ENCODE results near the gene ATP4B. TPM values are rescaled to one million over a fixed set of nuclear protein-coding genes. Genes with fewer than 3 reads are reported as not detected.
A peak's percentile ranks its signal among the peaks of the same experiment; 100 is the strongest.

The ATP4B gene
- total RNA-seq, 1 donor from 2014 or later = not detected

DNA sequence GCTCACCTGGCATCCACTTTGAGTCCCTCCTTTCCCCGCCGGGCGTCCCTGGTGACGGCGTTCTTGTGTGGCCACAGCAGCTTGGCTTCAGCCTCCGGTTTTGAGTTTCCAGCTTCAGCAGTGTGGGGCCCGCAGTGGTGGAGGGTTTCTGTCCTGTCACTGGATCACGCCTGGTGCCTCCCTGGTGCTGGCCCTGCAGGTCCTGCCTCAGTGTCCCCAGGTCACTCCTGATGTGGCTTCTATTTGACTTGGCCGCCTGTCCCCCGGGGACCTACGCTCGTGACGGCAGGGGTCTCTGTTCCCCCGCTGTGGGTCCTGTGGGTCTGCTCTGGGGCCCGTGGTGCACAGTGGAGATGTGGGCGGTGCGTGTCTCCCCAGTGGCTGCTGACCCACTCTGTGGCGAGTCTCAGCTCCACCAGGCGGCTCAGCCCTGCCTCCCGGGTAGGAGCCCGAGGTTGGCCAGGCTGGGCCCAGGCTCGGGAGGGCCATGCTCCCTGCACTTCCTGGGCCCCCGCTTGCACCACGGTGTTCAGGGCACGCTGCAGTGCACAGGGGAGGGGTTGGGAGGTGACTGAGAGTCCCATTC, 1.9 kb downstream of the ATP4B start:
- TF ChIP-seq EZH2phosphoT487 (IDR thresholded peaks at IDR 0.05) (no peak), EZH2 (IDR thresholded peaks at IDR 0.05) (no peak)
- TF ChIP-seq, protein P1, sequence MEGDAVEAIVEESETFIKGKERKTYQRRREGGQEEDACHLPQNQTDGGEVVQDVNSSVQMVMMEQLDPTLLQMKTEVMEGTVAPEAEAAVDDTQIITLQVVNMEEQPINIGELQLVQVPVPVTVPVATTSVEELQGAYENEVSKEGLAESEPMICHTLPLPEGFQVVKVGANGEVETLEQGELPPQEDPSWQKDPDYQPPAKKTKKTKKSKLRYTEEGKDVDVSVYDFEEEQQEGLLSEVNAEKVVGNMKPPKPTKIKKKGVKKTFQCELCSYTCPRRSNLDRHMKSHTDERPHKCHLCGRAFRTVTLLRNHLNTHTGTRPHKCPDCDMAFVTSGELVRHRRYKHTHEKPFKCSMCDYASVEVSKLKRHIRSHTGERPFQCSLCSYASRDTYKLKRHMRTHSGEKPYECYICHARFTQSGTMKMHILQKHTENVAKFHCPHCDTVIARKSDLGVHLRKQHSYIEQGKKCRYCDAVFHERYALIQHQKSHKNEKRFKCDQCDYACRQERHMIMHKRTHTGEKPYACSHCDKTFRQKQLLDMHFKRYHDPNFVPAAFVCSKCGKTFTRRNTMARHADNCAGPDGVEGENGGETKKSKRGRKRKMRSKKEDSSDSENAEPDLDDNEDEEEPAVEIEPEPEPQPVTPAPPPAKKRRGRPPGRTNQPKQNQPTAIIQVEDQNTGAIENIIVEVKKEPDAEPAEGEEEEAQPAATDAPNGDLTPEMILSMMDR (IDR thresholded peaks at IDR 0.05) = no peak
- no peaks in the 10 kb centered on the region for H3K36me3 ChIP-seq
- no peaks in the 10 kb centered on the region for H3K36me3 Mint-ChIP-seq
- H3K4me1 Mint-ChIP-seq = peaks cover 20% of the 10 kb centered on the region
- H3K4me1 ChIP-seq = no peaks in the 10 kb centered on the region
- no peak overlapping the region for H3K4me2 ChIP-seq
- no peaks in the 10 kb centered on the region for H3K27me3 ChIP-seq
- H3K9ac ChIP-seq = no peak overlapping the region
- H2AFZ ChIP-seq (replicated peaks) = no peak overlapping the region
- H3K9me3 ChIP-seq (ENCODE audit: low read depth) = peaks cover 4% of the 10 kb centered on the region
- H4K20me1 ChIP-seq (ENCODE audit: low read depth) = no peaks in the 10 kb centered on the region
- no peaks in the 10 kb centered on the region for H3F3A ChIP-seq (ENCODE audit: low read depth)
- H3K79me2 ChIP-seq (ENCODE audit: low read depth) = no peaks in the 10 kb centered on the region
- no peak for DNase-seq (ENCODE audit: low spot score)
- peaks cover 3% of the 10 kb centered on the region for H3K27me3 Mint-ChIP-seq (ENCODE audit: insufficient read depth, low read depth)
- no peak overlapping the region for H3K27ac Mint-ChIP-seq
- H3K4me3 ChIP-seq = no peak overlapping the region
- H3K9me3 Mint-ChIP-seq = no peaks in the 10 kb centered on the region
- H3K4me3 Mint-ChIP-seq = no peak overlapping the region
- H3K27ac ChIP-seq = no peak overlapping the region

DNA sequence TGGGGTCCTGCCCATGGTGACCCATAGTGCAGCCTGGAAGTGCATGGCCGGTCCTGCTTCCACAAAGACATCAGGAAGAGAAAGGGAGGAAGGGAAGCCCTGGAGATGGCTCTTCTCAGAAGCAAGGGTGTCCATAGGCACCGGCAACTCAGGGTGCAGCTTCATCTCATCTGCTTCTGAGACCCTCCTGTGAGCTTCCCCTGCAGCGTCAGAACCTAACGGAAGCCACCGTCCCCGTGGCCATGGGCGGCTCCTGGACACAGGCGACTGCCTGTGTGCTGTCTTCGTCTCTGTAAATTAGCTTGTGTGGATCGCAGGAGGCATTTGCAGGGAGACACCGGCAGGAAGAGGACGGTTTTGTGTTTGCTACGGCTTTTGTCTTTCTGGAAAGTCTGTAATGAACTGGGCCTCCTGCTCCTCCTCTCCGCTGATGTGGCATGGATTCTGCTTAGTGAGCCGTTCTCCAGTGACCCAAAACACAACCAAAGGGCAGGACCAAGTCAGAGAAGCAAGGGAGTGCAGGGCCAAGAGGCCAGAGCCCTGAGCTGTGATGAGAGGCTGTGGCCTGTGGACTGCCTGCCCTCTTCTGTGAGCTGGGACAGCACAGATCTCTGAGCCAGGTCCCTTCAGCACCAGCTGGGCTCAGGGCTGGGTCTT, 2.5 kb downstream of the ATP4B start:
- no peaks in the 10 kb centered on the region for H3K4me1 ChIP-seq
- no peak overlapping the region for H2AFZ ChIP-seq (replicated peaks)
- no peaks in the 10 kb centered on the region for H4K20me1 ChIP-seq (ENCODE audit: low read depth)
- H3F3A ChIP-seq (ENCODE audit: low read depth) = no peaks in the 10 kb centered on the region
- H3K4me2 ChIP-seq = no peak overlapping the region
- no peaks in the 10 kb centered on the region for H3K9me3 Mint-ChIP-seq
- no peaks in the 10 kb centered on the region for H3K79me2 ChIP-seq (ENCODE audit: low read depth)
- peak overlapping the region; percentile 50 for H3K27ac Mint-ChIP-seq
- no peak for TF ChIP-seq EZH2phosphoT487 (IDR thresholded peaks at IDR 0.05)
- no peak for TF ChIP-seq EZH2 (IDR thresholded peaks at IDR 0.05)
- TF ChIP-seq, protein P1 (IDR thresholded peaks at IDR 0.05) = no peak
- H3K4me3 Mint-ChIP-seq = no peak overlapping the region
- H3K4me1 Mint-ChIP-seq = peaks cover 20% of the 10 kb centered on the region
- H3K27me3 Mint-ChIP-seq (ENCODE audit: insufficient read depth, low read depth) = peaks cover 6% of the 10 kb centered on the region
- no peaks in the 10 kb centered on the region for H3K36me3 Mint-ChIP-seq
- no peak for DNase-seq (ENCODE audit: low spot score)
- H3K9ac ChIP-seq = no peak overlapping the region
- no peak overlapping the region for H3K4me3 ChIP-seq
- no peaks in the 10 kb centered on the region for H3K9me3 ChIP-seq (ENCODE audit: low read depth)
- H3K27me3 ChIP-seq = no peaks in the 10 kb centered on the region
- H3K36me3 ChIP-seq = no peaks in the 10 kb centered on the region
- peak overlapping the region; percentile 3 for H3K27ac ChIP-seq

DNA sequence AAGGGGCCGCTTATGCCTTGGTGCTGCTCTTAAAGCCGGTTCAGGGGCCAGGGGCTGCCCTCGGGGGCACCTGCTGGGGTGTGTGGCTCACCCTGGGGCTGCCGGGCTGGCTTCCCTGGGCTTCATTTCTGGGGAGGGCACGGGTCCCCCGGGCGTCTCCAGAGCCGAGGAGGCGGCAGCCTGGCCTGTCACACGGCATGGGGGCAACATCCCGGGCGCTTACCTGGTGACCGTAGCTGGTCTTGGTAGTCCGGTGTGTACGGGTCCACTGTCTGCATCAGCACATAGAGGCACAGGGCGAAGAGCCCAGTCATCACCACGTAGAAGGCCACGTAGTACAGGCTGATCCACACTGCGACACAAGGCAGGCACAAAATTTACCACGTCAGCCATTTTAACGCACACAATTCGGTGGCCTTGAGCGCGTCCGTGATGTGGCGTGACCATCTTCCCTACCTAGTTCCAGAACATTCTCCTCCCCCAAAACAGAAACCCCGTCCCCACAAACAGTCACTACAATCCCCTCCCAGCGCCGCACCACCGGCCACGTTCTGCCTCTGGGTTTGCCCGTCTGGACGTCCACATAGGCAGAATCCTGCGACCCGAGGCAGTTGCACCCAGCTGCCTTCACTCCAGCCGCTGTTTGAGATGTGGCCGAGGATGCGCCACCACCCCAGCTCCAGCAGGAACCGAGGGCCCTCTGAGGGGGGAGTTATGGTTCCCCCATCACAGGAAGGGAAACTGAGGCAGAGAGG, 3.2 kb downstream of the ATP4B start:
- Mint-ChIP-seq H3K9me3 (no peaks in the 10 kb centered on the region), H3K36me3 (no peaks in the 10 kb centered on the region), H3K4me1 (peaks cover 23% of the 10 kb centered on the region), H3K27me3 (ENCODE audit: insufficient read depth, low read depth) (peaks cover 6% of the 10 kb centered on the region), H3K27ac (peak overlapping the region; percentile 46), H3K4me3 (no peak overlapping the region)
- H3K9me3 ChIP-seq (ENCODE audit: low read depth) = no peaks in the 10 kb centered on the region
- H3K27me3 ChIP-seq = no peaks in the 10 kb centered on the region
- no peak overlapping the region for H3K4me3 ChIP-seq
- DNase-seq (ENCODE audit: low spot score) = no peak
- no peak overlapping the region for H3K27ac ChIP-seq
- TF ChIP-seq, protein P1 (IDR thresholded peaks at IDR 0.05) = no peak
- no peak for TF ChIP-seq EZH2 (IDR thresholded peaks at IDR 0.05)
- TF ChIP-seq EZH2phosphoT487 (IDR thresholded peaks at IDR 0.05) = no peak
- no peak overlapping the region for H3K9ac ChIP-seq
- H3K79me2 ChIP-seq (ENCODE audit: low read depth) = no peaks in the 10 kb centered on the region
- no peak overlapping the region for H2AFZ ChIP-seq (replicated peaks)
- H3K36me3 ChIP-seq = no peaks in the 10 kb centered on the region
- H3F3A ChIP-seq (ENCODE audit: low read depth) = no peaks in the 10 kb centered on the region
- H3K4me1 ChIP-seq = no peaks in the 10 kb centered on the region
- H3K4me2 ChIP-seq = no peak overlapping the region
- no peaks in the 10 kb centered on the region for H4K20me1 ChIP-seq (ENCODE audit: low read depth)
